ENCODE data around the gene GAB1. TPM values are rescaled to one million over a fixed set of nuclear protein-coding genes. Genes with fewer than 3 reads are reported as not detected.
A peak's percentile ranks its signal among the peaks of the same experiment; 100 is the strongest.

The GAB1 gene
- total and polyA plus RNA-seq, 2 of the 13 experiments (the other 11 are each of a cell fraction or from before 2014, with no cell fraction given), result 8.7 to 14.7 TPM

DNA sequence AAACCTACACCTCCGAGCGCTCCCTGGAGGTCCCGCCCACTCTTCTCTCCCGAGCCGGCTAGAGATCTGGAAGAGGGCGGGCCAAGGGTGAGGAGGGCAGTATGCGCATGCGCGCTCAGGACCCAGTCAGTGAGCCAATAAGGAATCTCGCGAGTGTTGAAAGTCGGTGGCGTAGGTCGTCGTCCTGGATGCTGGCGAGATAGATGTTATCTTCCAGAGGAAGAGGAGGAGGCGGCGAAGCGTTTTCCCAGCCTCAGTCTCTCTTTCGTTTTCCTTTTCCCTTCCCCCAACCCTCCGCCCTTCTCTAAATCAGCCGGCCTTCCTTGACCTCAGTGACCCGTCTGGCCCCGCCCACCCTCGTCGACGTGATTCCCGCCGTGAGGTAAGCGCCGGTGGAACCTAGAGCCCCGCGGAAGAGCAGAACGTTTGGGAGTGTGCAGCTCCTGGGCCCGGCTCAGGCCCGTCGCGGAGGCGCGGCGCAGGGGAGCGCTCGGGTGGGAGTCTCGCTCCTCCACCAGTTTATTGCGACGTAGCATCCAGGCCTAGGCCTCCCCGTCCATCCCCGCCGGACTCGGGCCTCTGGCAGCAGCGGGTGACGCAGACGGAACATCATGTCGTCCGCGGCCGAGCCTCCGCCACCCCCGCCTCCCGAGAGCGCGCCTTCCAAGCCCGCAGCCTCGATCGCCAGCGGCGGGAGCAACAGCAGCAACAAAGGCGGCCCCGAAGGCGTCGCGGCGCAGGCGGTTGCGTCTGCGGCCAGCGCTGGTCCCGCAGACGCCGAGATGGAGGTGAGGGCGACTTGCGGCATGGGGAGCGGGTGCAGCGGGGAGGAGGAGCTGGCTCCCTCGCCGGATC lies 176.9 kb downstream of the GAB1 start, which contains the start of gene SMARCA5 (continued):
- TF ChIP-seq HOXA9 (CRISPR knock-in tag; IDR thresholded peaks at IDR 0.05; ENCODE audit: borderline replicate concordance) (no peak), ARNT (IDR thresholded peaks at IDR 0.05) (no peak), CENPT (CRISPR knock-in tag; IDR thresholded peaks at IDR 0.05; ENCODE audit: low read depth) (no peak), ARNT2 (CRISPR knock-in tag; IDR thresholded peaks at IDR 0.05; ENCODE audit: low read depth) (peak; percentile 44; the same call in 1 of the 2 replicates), ZNF138 (CRISPR knock-in tag; IDR thresholded peaks at IDR 0.05; ENCODE audit: low read depth) (no peak), RBM39 (IDR thresholded peaks at IDR 0.05; ENCODE audit: low read depth, low read length, poor library complexity, severe bottlenecking) (peak; percentile 88), ZIK1 (CRISPR knock-in tag; IDR thresholded peaks at IDR 0.05; ENCODE audit: borderline replicate concordance, low read depth) (no peak; the same call in 1 of the 2 replicates), RAD21 (CRISPR knock-in tag; IDR thresholded peaks at IDR 0.05) (0 out of 2 replicates have a peak, but pooled peaks have one; percentile 34), CBX1 (IDR thresholded peaks at IDR 0.05; ENCODE audit: low read depth) (no peak), ZNF234 (CRISPR knock-in tag; conservative IDR thresholded peaks at IDR 0.05) (peak; percentile 91), ZNF549 (CRISPR knock-in tag; IDR thresholded peaks at IDR 0.05) (no peak), ZNF616 (CRISPR knock-in tag; IDR thresholded peaks at IDR 0.05; ENCODE audit: low read depth) (peak; percentile 85; the same call in 1 of the 2 replicates), MAFG (CRISPR knock-in tag; IDR thresholded peaks at IDR 0.05) (no peak), ZNF761 (CRISPR knock-in tag; conservative IDR thresholded peaks at IDR 0.05) (no peak)
- TF ChIP-seq, protein P1, sequence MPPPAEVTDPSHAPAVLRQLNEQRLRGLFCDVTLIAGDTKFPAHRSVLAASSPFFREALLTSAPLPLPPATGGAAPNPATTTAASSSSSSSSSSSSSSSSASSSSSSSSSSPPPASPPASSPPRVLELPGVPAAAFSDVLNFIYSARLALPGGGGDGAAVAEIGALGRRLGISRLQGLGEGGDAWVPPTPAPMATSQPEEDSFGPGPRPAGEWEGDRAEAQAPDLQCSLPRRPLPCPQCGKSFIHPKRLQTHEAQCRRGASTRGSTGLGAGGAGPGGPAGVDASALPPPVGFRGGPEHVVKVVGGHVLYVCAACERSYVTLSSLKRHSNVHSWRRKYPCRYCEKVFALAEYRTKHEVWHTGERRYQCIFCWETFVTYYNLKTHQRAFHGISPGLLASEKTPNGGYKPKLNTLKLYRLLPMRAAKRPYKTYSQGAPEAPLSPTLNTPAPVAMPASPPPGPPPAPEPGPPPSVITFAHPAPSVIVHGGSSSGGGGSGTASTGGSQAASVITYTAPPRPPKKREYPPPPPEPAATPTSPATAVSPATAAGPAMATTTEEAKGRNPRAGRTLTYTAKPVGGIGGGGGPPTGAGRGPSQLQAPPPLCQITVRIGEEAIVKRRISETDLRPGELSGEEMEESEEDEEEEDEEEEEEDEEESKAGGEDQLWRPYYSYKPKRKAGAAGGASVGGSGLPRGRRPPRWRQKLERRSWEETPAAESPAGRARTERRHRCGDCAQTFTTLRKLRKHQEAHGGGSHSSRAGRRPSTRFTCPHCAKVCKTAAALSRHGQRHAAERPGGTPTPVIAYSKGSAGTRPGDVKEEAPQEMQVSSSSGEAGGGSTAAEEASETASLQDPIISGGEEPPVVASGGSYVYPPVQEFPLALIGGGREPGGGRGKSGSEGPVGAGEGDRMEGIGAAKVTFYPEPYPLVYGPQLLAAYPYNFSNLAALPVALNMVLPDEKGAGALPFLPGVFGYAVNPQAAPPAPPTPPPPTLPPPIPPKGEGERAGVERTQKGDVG (CRISPR knock-in tag; IDR thresholded peaks at IDR 0.05; ENCODE audit: borderline replicate concordance), result no peak
- TF ChIP-seq, protein P2, sequence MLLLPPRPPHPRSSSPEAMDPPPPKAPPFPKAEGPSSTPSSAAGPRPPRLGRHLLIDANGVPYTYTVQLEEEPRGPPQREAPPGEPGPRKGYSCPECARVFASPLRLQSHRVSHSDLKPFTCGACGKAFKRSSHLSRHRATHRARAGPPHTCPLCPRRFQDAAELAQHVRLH (CRISPR knock-in tag; IDR thresholded peaks at IDR 0.05; ENCODE audit: borderline replicate concordance, low read depth), result peak; percentile 41; the same call in 1 of the 2 replicates
- TF ChIP-seq, protein P3, sequence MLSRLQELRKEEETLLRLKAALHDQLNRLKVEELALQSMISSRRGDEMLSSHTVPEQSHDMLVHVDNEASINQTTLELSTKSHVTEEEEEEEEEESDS (CRISPR knock-in tag; IDR thresholded peaks at IDR 0.05; ENCODE audit: borderline replicate concordance), result no peak
- TF ChIP-seq, protein P4, sequence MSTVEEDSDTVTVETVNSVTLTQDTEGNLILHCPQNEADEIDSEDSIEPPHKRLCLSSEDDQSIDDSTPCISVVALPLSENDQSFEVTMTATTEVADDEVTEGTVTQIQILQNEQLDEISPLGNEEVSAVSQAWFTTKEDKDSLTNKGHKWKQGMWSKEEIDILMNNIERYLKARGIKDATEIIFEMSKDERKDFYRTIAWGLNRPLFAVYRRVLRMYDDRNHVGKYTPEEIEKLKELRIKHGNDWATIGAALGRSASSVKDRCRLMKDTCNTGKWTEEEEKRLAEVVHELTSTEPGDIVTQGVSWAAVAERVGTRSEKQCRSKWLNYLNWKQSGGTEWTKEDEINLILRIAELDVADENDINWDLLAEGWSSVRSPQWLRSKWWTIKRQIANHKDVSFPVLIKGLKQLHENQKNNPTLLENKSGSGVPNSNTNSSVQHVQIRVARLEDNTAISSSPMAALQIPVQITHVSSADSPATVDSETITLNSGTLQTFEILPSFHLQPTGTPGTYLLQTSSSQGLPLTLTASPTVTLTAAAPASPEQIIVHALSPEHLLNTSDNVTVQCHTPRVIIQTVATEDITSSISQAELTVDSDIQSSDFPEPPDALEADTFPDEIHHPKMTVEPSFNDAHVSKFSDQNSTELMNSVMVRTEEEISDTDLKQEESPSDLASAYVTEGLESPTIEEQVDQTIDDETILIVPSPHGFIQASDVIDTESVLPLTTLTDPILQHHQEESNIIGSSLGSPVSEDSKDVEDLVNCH (CRISPR knock-in tag; IDR thresholded peaks at IDR 0.05), result no peak
- TF ChIP-seq, protein P5, sequence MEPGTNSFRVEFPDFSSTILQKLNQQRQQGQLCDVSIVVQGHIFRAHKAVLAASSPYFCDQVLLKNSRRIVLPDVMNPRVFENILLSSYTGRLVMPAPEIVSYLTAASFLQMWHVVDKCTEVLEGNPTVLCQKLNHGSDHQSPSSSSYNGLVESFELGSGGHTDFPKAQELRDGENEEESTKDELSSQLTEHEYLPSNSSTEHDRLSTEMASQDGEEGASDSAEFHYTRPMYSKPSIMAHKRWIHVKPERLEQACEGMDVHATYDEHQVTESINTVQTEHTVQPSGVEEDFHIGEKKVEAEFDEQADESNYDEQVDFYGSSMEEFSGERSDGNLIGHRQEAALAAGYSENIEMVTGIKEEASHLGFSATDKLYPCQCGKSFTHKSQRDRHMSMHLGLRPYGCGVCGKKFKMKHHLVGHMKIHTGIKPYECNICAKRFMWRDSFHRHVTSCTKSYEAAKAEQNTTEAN (CRISPR knock-in tag; conservative IDR thresholded peaks at IDR 0.05), result no peak
- TF ChIP-seq, protein P6, sequence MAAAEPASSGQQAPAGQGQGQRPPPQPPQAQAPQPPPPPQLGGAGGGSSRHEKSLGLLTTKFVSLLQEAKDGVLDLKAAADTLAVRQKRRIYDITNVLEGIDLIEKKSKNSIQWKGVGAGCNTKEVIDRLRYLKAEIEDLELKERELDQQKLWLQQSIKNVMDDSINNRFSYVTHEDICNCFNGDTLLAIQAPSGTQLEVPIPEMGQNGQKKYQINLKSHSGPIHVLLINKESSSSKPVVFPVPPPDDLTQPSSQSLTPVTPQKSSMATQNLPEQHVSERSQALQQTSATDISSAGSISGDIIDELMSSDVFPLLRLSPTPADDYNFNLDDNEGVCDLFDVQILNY (CRISPR knock-in tag; conservative IDR thresholded peaks at IDR 0.05), result no peak
